Gastrocnemius medialis (tissue), 4 donors: Measurements from ENCODE around the gene FADS3.

Experiments used
- POLR2A ChIP-seq, 2 donors: fragments of 450-650 bp; IDR thresholded peaks; one replicate each; pipeline ENCODE4 v1.6.1; 2017; ENCODE audit warnings: antibody characterized with exemption in 2 of 2, mild to moderate bottlenecking in 2 of 2, moderate library complexity in 2 of 2
- TF ChIP-seq, protein P1 (sequence below), 5 experiments: fragments of 450-650 bp in 3 of 5; fragments of 200-600 bp in 2 of 5; sonication (generic) in 2 of 5; IDR thresholded peaks in 4 of 5; conservative IDR thresholded peaks in 1 of 5; 1 replicate in 4 of 5; 2 replicates in 1 of 5; pipeline ENCODE4 v1.5.1; 2016 to 2019; ENCODE audit warnings: antibody characterized with exemption in 5 of 5, mild to moderate bottlenecking in 3 of 5, moderate library complexity in 3 of 5

DNA sequence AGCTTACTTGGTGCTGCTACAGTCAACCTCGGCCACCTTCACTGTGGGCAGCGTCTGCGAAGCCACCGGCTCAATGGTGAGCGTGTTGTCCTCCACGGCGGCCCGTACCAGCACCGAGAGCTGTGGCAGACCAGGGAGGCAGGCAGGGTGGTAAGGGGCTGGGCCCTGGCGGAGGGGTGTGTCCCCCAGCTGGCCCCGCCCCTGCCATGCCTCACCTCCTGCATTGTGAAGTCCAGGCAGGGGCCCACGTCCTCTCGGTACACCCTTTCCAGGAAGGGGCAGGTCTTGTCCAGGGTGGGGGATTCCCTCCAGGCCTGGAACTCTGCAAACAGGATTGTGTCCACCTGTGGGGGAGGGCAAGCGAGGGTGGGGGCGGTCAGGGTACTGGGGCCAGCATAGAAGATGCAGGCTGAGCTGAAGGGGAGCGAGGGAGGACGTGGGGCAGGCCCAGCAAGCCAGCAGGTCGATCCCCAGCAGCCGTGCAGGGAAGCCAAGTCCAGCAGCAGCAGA lies 13.2 kb upstream of the FADS3 start:
- TF ChIP-seq, protein P1, sequence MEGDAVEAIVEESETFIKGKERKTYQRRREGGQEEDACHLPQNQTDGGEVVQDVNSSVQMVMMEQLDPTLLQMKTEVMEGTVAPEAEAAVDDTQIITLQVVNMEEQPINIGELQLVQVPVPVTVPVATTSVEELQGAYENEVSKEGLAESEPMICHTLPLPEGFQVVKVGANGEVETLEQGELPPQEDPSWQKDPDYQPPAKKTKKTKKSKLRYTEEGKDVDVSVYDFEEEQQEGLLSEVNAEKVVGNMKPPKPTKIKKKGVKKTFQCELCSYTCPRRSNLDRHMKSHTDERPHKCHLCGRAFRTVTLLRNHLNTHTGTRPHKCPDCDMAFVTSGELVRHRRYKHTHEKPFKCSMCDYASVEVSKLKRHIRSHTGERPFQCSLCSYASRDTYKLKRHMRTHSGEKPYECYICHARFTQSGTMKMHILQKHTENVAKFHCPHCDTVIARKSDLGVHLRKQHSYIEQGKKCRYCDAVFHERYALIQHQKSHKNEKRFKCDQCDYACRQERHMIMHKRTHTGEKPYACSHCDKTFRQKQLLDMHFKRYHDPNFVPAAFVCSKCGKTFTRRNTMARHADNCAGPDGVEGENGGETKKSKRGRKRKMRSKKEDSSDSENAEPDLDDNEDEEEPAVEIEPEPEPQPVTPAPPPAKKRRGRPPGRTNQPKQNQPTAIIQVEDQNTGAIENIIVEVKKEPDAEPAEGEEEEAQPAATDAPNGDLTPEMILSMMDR (IDR thresholded peaks at IDR 0.05 in 4 of 5, conservative IDR thresholded peaks at IDR 0.05 in 1 of 5) = no peak
- TF ChIP-seq POLR2A (IDR thresholded peaks at IDR 0.05) = no peak
